Activated T-cell treated with anti-CD3 and anti-CD28 coated beads, Interleukin-2, amount 50 U/mL, for 4 hours (primary cell): ENCODE measurements around the gene XG. TPM values are rescaled to one million over a fixed set of nuclear protein-coding genes. Genes with fewer than 3 reads are reported as not detected.
"Not testable (repeated sequence)": the region's sequence is repeated elsewhere in the genome, so short reads cannot be mapped to it uniquely, and the experiment has no call there.

ENCODE experiments used
- ATAC-seq, 2 donors: fragments of 200-7000 bp; cut with Tn5 transposase; one replicate each; pipeline ENCODE4 v1.10.0; 2021
- DNase-seq: peaks from one replicate; pipeline ENCODE4 v3.0.0-alpha.2; 2020
- H3K27me3 Mint-ChIP-seq: one replicate; pipeline ENCODE4 v1.8.0; 2021; ENCODE audit warnings: low read depth, mixed read lengths
- H3K36me3 Mint-ChIP-seq: one replicate; pipeline ENCODE4 v1.8.0; 2022; ENCODE audit warnings: mixed read lengths; ENCODE audit not compliant: insufficient read depth
- H3K4me1 Mint-ChIP-seq: one replicate; pipeline ENCODE4 v1.8.0; 2021; ENCODE audit warnings: low read depth, mixed read lengths
- H3K4me3 Mint-ChIP-seq: one replicate; pipeline ENCODE4 v1.8.0; 2021; ENCODE audit warnings: mild to moderate bottlenecking, moderate library complexity, mixed read lengths
- H3K9me3 Mint-ChIP-seq: one replicate; pipeline ENCODE4 v1.8.0; 2021; ENCODE audit warnings: mixed read lengths
- total RNA-seq, 3 donors: library from RNA; stranded (reverse); gene quantifications; one replicate each; pipeline ENCODE4 v1.2.1, GENCODE V29; 2021

The XG gene, protein sequence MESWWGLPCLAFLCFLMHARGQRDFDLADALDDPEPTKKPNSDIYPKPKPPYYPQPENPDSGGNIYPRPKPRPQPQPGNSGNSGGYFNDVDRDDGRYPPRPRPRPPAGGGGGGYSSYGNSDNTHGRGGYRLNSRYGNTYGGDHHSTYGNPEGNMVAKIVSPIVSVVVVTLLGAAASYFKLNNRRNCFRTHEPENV
- total RNA-seq, result not detected

DNA sequence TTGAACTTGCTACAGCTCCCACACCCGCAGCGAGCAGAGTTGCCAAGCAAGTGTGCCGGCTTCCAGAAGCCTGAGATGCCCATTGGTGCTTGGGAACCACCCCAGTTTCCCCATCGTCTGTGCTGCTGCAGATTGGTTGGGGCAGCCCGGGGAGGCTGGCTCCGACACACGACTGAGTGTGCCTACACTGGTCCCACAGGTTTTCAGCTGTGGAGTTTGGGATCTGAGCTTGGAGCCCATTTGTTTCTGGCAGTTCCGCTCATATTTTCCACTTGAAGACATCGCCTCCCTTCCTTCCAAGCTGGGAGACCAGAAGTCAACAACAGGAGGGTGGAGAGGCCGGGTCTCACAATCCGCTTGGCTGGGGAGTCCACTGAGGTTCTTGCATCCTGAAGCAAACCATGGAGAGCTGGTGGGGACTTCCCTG lies at the start of gene XG:
XG (plus strand) TSS at position 167 of the 427 bp plus-strand sequence; CDS start at position 402, 235 bp downstream.
- H3K9me3 Mint-ChIP-seq, H3K36me3 Mint-ChIP-seq, H3K4me1 Mint-ChIP-seq, H3K4me3 Mint-ChIP-seq, ATAC-seq, DNase-seq, H3K27me3 Mint-ChIP-seq: not testable (repeated sequence)

DNA sequence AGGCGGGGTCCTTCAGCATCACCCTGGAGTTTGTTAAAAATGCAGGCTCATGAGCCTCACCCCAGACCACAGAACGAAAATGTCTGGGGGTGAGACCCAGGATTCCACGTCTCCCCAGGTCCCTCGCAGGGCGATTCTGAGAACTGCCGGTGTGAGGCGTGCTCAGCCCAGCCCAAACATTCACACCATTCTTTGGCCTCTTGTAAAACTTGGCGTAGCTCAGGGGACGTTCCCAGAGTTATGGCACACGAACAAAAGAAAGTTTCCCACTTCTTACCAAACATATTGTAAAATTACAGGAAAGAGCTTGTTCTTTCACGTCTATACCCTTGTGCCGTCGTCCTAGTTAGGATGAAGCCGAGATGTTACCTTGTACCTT lies 47.9 kb upstream of the XG start:
- no peak for ATAC-seq
- Mint-ChIP-seq H3K27me3 (no peaks in the 10 kb centered on the region), H3K4me1 (peaks cover 92% of the 10 kb centered on the region), H3K36me3 (peaks cover 54% of the 10 kb centered on the region), H3K9me3 (no peaks in the 10 kb centered on the region), H3K4me3 (peak overlapping the region; percentile 61)
- DNase-seq, result no peak

- H3K36me3 Mint-ChIP-seq, result peaks cover 52% of the 10 kb centered on the region
Measured at GRCh38 chrX:2705046-2705832, 46.6 kb upstream of the XG start.

DNA sequence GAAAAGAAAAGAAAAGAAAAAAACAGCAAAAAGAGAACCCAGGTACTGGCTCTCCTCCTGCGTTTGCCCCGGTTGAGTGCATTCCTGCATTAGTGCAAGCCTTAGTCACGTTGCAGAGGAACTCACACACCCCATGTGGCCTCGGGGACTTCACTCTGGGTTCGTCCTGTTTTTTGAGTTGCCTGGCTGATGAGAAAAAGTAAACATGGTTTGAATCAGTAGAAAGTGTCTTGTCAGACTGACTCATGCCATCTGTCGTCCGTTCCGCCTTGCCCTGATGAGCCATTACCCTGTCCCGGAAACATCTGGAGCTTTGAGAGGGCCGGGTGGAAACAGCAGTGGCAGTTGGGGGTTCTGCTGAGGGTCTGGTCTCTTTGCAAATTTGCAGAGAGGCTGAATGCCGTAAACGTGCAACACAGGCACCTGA lies 44.5 kb upstream of the XG start:
- no peaks in the 10 kb centered on the region for H3K27me3 Mint-ChIP-seq
- ATAC-seq (peak; percentile 63 to 64), DNase-seq (peak; percentile 43)
- peaks cover 38% of the 10 kb centered on the region for H3K36me3 Mint-ChIP-seq
- H3K4me1 Mint-ChIP-seq, result peaks cover 89% of the 10 kb centered on the region
- H3K9me3 Mint-ChIP-seq, result no peaks in the 10 kb centered on the region
- H3K4me3 Mint-ChIP-seq, result peak overlapping the region; percentile 66

More at GRCh38 chrX:2705046-2705832, 46.6 kb upstream of the XG start:
- no peaks in the 10 kb centered on the region for H3K27me3 Mint-ChIP-seq
- no peaks in the 10 kb centered on the region for H3K9me3 Mint-ChIP-seq
- DNase-seq, result no peak
- ATAC-seq, result no peak
- H3K4me3 Mint-ChIP-seq, result peak overlapping the region; percentile 11
- peaks cover 93% of the 10 kb centered on the region for H3K4me1 Mint-ChIP-seq

GRCh38 chrX:2708021-2708420 lies 43.8 kb upstream of the XG start:
- Mint-ChIP-seq H3K4me3 (peak overlapping the region; percentile 66), H3K27me3 (no peaks in the 10 kb centered on the region), H3K9me3 (no peaks in the 10 kb centered on the region), H3K4me1 (peaks cover 84% of the 10 kb centered on the region), H3K36me3 (peaks cover 35% of the 10 kb centered on the region)
- peak in 1 of 2 donors; percentile 5 for ATAC-seq
- no peak for DNase-seq

- no peaks in the 10 kb centered on the region for H3K27me3 Mint-ChIP-seq
- ATAC-seq (no peak), DNase-seq (no peak)
- H3K4me3 Mint-ChIP-seq, result peak overlapping the region; percentile 66
- peaks cover 77% of the 10 kb centered on the region for H3K4me1 Mint-ChIP-seq
- H3K36me3 Mint-ChIP-seq, result peaks cover 33% of the 10 kb centered on the region
- H3K9me3 Mint-ChIP-seq, result no peaks in the 10 kb centered on the region
Measured at GRCh38 chrX:2708592-2709188, 43.1 kb upstream of the XG start.

GRCh38 chrX:2709556-2709955 lies 42.3 kb upstream of the XG start:
- Mint-ChIP-seq H3K4me1 (peaks cover 72% of the 10 kb centered on the region), H3K27me3 (no peaks in the 10 kb centered on the region), H3K4me3 (peak overlapping the region; percentile 46), H3K9me3 (no peaks in the 10 kb centered on the region), H3K36me3 (peaks cover 33% of the 10 kb centered on the region)
- DNase-seq, result no peak
- no peak for ATAC-seq

GRCh38 chrX:2710041-2710840 lies 41.6 kb upstream of the XG start:
- peaks cover 32% of the 10 kb centered on the region for H3K36me3 Mint-ChIP-seq
- H3K4me1 Mint-ChIP-seq, result peaks cover 72% of the 10 kb centered on the region
- H3K9me3 Mint-ChIP-seq, result no peaks in the 10 kb centered on the region
- peak overlapping the region; percentile 46 for H3K4me3 Mint-ChIP-seq
- ATAC-seq (peak; percentile 61 to 65), DNase-seq (peak; percentile 43)
- H3K27me3 Mint-ChIP-seq, result no peaks in the 10 kb centered on the region

DNA sequence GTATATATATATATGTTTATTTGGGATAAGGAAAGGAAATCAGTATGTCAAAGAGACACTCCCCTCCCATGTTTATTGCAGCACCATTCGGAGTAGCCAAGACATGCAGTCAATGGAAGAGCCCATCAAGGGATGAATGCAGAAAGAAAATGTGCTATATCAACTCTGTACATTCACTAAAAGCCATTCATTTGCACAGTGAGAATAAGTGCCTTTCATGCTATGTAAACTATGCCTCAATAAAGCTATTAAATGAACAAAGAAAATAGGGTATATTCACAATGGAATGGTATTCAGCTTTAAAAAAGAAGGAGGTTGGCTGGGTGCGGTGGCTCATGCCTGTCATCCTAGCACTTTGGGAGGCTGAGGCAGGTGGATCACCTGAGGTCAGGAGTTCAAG lies 40.4 kb upstream of the XG start:
- no peak for DNase-seq
- H3K4me1 Mint-ChIP-seq, result peaks cover 70% of the 10 kb centered on the region
- ATAC-seq, result no peak
- peaks cover 35% of the 10 kb centered on the region for H3K36me3 Mint-ChIP-seq
- no peaks in the 10 kb centered on the region for H3K9me3 Mint-ChIP-seq
- no peaks in the 10 kb centered on the region for H3K27me3 Mint-ChIP-seq
- H3K4me3 Mint-ChIP-seq, result no peak overlapping the region

DNA sequence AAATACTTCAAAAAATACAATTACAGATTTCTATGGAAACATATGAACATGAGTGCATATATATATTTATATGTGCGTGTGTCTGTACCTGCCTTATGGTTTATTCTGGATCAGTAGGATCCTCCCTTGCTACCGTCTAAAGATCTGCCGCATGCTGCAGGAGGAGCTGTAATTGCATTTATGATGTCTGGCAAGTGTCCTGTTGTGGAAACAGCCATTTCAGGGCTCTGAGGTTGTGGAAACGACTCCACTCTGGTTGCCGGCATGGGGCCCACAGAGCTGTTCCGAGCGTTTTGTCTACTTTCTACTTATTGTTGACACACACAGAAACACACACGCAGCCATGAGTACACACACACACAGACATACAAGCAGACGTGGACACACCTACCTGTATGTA lies 39.4 kb upstream of the XG start:
- ATAC-seq (no peak), DNase-seq (no peak)
- no peaks in the 10 kb centered on the region for H3K27me3 Mint-ChIP-seq
- H3K9me3 Mint-ChIP-seq, result no peaks in the 10 kb centered on the region
- H3K4me1 Mint-ChIP-seq, result peaks cover 72% of the 10 kb centered on the region
- peaks cover 34% of the 10 kb centered on the region for H3K36me3 Mint-ChIP-seq
- no peak overlapping the region for H3K4me3 Mint-ChIP-seq

DNA sequence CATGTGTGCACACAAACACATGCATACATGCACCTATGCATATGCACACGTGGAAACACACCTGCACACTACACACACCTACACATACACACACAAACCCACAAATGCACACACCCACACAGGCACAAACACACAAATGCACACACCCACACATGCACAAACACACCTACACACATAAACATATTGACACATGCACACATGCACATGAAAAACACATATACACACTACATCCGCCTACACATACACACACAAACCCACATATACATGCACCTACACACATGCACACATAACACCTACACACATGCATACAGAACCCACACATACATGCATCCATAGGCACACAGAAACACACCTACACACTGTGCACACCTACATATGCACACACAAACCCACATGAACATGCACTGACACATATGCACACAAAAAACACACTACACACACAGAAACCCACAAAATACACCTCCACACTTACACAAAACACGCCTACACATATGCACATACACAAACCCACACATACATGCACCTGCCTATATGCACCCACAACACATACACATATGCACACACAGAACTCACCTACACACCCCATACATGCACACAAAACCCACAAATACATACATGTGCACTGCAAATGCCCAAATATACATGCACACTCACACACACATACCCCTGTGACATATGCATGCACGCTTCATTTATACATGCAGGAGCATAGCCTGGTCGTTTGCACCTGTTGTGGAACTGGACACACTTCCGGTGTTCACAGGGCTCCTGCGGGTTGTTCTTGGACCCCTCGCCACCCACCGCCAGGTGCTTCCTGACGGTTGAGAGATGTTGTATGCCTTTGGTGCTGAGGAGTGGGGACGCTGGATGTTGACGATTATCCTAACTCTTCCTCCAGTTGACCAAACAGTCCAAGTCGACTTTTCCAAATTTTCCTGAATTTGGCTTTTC lies 38.7 kb upstream of the XG start:
- DNase-seq (no peak), ATAC-seq (no peak)
- H3K27me3 Mint-ChIP-seq, result no peaks in the 10 kb centered on the region
- no peak overlapping the region for H3K4me3 Mint-ChIP-seq
- H3K4me1 Mint-ChIP-seq, result peaks cover 72% of the 10 kb centered on the region
- peaks cover 33% of the 10 kb centered on the region for H3K36me3 Mint-ChIP-seq
- no peaks in the 10 kb centered on the region for H3K9me3 Mint-ChIP-seq

GRCh38 chrX:2714551-2714950 lies 37.3 kb upstream of the XG start:
- DNase-seq (no peak), ATAC-seq (no peak)
- Mint-ChIP-seq H3K9me3 (no peaks in the 10 kb centered on the region), H3K27me3 (no peaks in the 10 kb centered on the region), H3K4me1 (peaks cover 60% of the 10 kb centered on the region), H3K36me3 (peaks cover 30% of the 10 kb centered on the region), H3K4me3 (no peak overlapping the region)

- ATAC-seq (no peak), DNase-seq (no peak)
- Mint-ChIP-seq H3K36me3 (peaks cover 35% of the 10 kb centered on the region), H3K9me3 (no peaks in the 10 kb centered on the region), H3K27me3 (no peaks in the 10 kb centered on the region), H3K4me3 (peak overlapping the region; percentile 20), H3K4me1 (peaks cover 54% of the 10 kb centered on the region)
Measured at GRCh38 chrX:2715066-2715600, 36.7 kb upstream of the XG start.
